Esophagus muscularis mucosa (tissue), 4 donors: ENCODE measurements around the gene CHKA.

ENCODE experiments used
- EP300 ChIP-seq: sonication (generic); formaldehyde crosslinking; IDR thresholded peaks from one replicate; pipeline ENCODE4 v1.6.1; 2017; ENCODE audit warnings: antibody characterized with exemption
- POLR2A ChIP-seq: fragments of 450-650 bp; IDR thresholded peaks from one replicate; pipeline ENCODE4 v1.6.1; 2017; ENCODE audit warnings: antibody characterized with exemption, moderate library complexity, mild to moderate bottlenecking, low read depth
- TF ChIP-seq, protein P1 (sequence below), 3 experiments: fragments of 200-600 bp in 2 of 3; fragments of 450-650 bp in 1 of 3; sonication (generic) in 2 of 3; IDR thresholded peaks; one replicate each; pipeline ENCODE4 v1.5.1; 2017 to 2019; ENCODE audit warnings: antibody characterized with exemption in 3 of 3, mild to moderate bottlenecking in 2 of 3, moderate library complexity in 1 of 3

DNA sequence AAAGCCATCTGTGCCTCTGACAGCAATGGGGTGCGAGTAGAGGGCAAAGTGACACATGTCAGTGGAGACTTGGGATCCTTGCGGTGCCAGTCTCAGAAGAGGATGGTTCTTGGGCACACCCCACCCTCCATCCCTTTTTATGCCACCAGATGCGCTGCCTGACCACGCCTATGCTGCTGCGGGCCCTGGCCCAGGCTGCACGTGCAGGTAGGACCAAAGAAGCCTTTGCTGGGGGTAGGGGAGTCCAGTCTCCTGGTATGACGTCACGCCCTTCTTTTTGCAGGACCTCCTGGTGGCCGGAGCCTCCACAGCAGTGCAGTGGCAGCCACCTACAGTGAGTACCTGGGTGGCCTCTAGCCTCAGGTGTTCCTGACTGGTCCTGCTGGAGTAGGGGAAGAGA is 89.2 kb downstream of the CHKA start:
- TF ChIP-seq, protein P1, sequence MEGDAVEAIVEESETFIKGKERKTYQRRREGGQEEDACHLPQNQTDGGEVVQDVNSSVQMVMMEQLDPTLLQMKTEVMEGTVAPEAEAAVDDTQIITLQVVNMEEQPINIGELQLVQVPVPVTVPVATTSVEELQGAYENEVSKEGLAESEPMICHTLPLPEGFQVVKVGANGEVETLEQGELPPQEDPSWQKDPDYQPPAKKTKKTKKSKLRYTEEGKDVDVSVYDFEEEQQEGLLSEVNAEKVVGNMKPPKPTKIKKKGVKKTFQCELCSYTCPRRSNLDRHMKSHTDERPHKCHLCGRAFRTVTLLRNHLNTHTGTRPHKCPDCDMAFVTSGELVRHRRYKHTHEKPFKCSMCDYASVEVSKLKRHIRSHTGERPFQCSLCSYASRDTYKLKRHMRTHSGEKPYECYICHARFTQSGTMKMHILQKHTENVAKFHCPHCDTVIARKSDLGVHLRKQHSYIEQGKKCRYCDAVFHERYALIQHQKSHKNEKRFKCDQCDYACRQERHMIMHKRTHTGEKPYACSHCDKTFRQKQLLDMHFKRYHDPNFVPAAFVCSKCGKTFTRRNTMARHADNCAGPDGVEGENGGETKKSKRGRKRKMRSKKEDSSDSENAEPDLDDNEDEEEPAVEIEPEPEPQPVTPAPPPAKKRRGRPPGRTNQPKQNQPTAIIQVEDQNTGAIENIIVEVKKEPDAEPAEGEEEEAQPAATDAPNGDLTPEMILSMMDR (IDR thresholded peaks at IDR 0.05), result no peak
- TF ChIP-seq POLR2A, result no peak
- no peak for TF ChIP-seq EP300
